ENCODE measurements around the gene TBK1. TPM values are rescaled to one million over a fixed set of nuclear protein-coding genes. Genes with fewer than 3 reads are reported as not detected.
"Not testable (repeated sequence)": the region's sequence is repeated elsewhere in the genome, so short reads cannot be mapped to it uniquely, and the experiment has no call there.

The TBK1 gene
- total RNA-seq, 4 donors from 2014 or later, result 22.6 to 38.4 (median 32.1) TPM

DNA sequence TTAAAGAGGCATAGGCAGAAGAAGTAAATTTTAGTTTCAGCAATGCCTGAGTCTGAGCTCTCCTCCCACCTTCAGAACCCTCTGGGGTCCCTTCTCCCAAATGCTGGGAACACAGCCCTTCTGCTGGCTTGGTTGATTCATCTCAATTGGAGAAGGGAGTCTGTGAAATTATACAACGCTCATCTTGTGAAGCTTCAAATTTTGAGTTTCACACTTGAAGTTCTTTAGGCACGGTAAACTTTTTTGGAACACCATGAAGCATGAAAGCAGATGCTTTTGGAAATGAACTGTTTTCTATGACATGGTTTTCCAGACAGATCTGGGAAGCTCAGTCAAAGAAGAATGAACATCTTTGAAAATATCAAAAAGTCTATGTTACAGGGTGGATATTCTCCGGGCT lies 69.9 kb downstream of the TBK1 start:
- Histone ChIP-seq H3K4me1 (no peaks in the 10 kb centered on the region), H3K9me3 (no peaks in the 10 kb centered on the region), H3K27ac (no peak overlapping the region), H3K4me3 (no peak overlapping the region), H3K27me3 (peaks cover 5% of the 10 kb centered on the region), H3K36me3 (no peaks in the 10 kb centered on the region)
- 67 to 79% methylated on average over 3 of the region's 3 CpGs for WGBS, 2 donors (ENCODE audit: low coverage in 1 of 2)
- ATAC-seq, result no peak
- TF ChIP-seq, protein P1, sequence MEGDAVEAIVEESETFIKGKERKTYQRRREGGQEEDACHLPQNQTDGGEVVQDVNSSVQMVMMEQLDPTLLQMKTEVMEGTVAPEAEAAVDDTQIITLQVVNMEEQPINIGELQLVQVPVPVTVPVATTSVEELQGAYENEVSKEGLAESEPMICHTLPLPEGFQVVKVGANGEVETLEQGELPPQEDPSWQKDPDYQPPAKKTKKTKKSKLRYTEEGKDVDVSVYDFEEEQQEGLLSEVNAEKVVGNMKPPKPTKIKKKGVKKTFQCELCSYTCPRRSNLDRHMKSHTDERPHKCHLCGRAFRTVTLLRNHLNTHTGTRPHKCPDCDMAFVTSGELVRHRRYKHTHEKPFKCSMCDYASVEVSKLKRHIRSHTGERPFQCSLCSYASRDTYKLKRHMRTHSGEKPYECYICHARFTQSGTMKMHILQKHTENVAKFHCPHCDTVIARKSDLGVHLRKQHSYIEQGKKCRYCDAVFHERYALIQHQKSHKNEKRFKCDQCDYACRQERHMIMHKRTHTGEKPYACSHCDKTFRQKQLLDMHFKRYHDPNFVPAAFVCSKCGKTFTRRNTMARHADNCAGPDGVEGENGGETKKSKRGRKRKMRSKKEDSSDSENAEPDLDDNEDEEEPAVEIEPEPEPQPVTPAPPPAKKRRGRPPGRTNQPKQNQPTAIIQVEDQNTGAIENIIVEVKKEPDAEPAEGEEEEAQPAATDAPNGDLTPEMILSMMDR (IDR thresholded peaks at IDR 0.05), result no peak
- no peak for TF ChIP-seq EP300 (IDR thresholded peaks at IDR 0.05)
- TF ChIP-seq POLR2AphosphoS5 (IDR thresholded peaks at IDR 0.05), result no peak
- no peak for TF ChIP-seq POLR2A (IDR thresholded peaks at IDR 0.05)

DNA sequence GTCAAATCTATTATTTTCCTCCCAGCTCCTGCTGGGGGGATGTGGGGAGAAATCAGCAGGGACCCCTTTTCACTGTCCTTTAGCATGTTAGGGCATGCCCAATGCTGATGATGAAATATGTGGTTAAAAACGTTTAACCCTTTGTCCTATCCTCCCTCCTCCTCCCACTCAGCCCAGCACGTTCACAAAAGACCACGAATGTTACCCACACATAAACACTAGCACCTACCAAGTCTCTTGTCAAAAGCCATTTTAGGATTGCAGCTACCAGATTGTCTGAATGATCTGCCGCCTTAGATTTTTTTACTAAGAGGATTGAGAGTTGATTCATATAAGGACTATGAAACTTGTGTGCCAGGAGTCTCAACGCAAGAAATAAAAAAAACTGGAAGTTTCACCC lies 70.4 kb downstream of the TBK1 start:
- TF ChIP-seq, protein P1 (IDR thresholded peaks at IDR 0.05), result no peak
- TF ChIP-seq POLR2A (IDR thresholded peaks at IDR 0.05), result no peak
- TF ChIP-seq EP300 (IDR thresholded peaks at IDR 0.05), result no peak
- no peak for TF ChIP-seq POLR2AphosphoS5 (IDR thresholded peaks at IDR 0.05)

DNA sequence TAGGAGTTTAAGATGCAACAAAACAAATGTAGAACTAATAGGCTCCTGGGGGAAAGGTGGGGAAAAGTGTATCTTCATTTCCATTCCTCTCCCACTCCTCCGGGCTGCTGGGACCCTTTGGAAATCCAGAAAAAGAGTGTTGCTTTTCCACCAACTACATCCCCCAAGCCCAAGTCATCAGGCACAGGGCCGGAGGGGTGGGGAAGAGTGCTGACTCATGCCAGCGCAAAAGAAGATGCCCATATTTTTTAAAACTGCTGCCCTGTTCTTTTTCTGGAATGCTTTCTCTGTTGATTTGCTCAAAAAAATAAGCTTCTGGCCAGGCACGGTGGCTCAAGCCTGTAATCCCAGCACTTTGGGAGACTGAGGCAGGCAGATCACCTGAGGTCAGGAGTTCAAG lies 70.9 kb downstream of the TBK1 start:
- H3K27ac ChIP-seq, result no peak overlapping the region
- H3K36me3 ChIP-seq, result no peaks in the 10 kb centered on the region
- ATAC-seq, result no peak
- H3K27me3 ChIP-seq, result peaks cover 5% of the 10 kb centered on the region
- WGBS, 2 donors (ENCODE audit: low coverage in 1 of 2), result 64 to 87% methylated on average over 3 to 4 of the region's 4 CpGs
- no peaks in the 10 kb centered on the region for H3K9me3 ChIP-seq
- H3K4me1 ChIP-seq, result no peaks in the 10 kb centered on the region
- H3K4me3 ChIP-seq, result no peak overlapping the region
- TF ChIP-seq, protein P1 (IDR thresholded peaks at IDR 0.05), result no peak
- no peak for TF ChIP-seq POLR2AphosphoS5 (IDR thresholded peaks at IDR 0.05)
- TF ChIP-seq POLR2A (IDR thresholded peaks at IDR 0.05), result no peak
- TF ChIP-seq EP300 (IDR thresholded peaks at IDR 0.05), result no peak

More for the DNA sequence above, 70.4 kb downstream of the TBK1 start:
- Histone ChIP-seq H3K9me3 (no peaks in the 10 kb centered on the region), H3K27ac (no peak overlapping the region), H3K27me3 (peaks cover 5% of the 10 kb centered on the region), H3K36me3 (no peaks in the 10 kb centered on the region), H3K4me1 (no peaks in the 10 kb centered on the region), H3K4me3 (no peak overlapping the region)
- ATAC-seq, result no peak
- WGBS, 2 donors (ENCODE audit: low coverage in 1 of 2), result 27 to 32% methylated on average over 5 of the region's 5 CpGs

DNA sequence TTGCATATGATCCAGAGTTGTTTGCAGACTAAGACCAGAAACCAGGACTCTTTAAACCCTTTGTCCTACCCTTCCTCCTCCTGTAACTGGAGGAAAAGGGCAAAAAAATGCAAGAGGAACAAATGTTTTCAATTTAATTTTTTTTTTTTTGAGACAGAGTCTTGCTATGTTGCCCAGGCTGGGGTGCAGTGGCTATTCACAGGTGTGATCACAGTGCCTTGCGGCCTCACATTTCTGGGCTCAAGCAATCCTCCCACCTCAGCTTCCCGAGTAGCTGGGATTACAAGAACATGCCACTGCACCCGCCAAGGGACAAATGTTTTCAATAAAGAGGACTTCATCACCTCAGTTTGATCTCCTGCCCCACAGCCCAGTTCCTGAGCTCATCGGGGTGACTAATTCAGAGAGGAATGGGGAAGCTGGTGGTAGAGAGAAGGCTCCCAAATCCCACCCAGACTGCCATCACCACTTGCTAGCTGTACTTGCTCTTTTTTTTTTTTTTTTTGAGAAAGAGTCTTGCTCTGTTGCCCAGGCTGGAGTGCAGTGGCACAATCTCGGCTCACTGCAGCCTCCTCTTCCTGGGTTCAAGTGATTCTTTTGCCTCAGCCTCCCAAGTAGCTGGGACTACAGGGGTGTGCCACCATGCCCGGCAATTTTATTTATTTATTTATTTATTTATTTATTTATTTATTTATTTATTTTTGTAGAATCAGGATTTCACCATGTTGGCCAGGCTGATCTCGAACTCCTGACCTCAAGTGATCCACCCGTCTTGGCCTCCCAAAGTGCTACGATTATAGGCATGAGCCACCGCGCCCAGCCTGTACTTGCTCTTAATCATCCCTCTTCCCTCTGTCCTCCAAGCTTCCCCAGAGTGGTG lies 71.9 kb downstream of the TBK1 start:
- not testable (repeated sequence) for H3K27ac ChIP-seq, H3K4me1 ChIP-seq, H3K9me3 ChIP-seq, H3K4me3 ChIP-seq, H3K27me3 ChIP-seq, ATAC-seq, H3K36me3 ChIP-seq
- 93% methylated on average over 9 of the region's 11 CpGs; no CpG with 5 or more reads in 1 of the 2 donors for WGBS, 2 donors (ENCODE audit: low coverage in 1 of 2)

DNA sequence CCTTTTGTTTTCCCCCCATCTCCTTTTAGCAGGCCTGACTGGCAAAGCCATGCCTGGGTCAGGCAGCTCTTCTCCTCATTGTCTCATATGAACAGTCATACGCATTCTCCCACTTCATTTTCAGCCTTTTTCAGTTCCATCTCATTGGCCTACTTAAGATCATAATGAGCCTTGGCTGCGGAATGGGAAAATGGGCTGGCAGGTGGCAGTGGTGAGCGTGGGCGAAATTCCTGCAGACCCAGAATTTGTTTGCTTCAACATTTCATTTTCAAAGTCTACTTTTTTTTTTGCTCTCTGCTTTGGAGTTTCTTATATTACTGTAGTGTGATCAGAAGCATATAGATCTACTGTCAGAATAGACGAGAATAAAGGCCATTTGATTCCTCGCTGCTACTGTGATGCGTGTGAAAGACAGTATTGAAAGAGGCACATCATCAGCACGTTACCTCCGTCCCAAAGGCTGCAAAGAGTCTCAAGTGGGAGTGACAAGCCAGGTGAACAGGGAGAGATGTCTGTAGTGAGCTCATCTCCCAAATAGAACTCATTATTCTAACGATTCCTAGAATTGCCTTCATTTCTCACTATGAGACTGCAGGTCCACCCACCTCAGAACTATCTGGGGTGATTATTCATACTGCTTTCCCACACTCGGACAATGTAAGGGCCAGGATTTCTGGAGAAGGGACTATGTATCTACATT lies 73.7 kb downstream of the TBK1 start:
- Histone ChIP-seq H3K27ac (no peak overlapping the region), H3K36me3 (no peaks in the 10 kb centered on the region), H3K27me3 (peaks cover 5% of the 10 kb centered on the region), H3K4me3 (no peak overlapping the region), H3K9me3 (no peaks in the 10 kb centered on the region), H3K4me1 (no peaks in the 10 kb centered on the region)
- WGBS, 2 donors (ENCODE audit: low coverage in 1 of 2), result 83 to 84% methylated on average over 5 to 10 of the region's 11 CpGs
- no peak for TF ChIP-seq POLR2AphosphoS5 (IDR thresholded peaks at IDR 0.05)
- TF ChIP-seq POLR2A (IDR thresholded peaks at IDR 0.05), result no peak
- TF ChIP-seq, protein P1 (IDR thresholded peaks at IDR 0.05), result no peak
- no peak for TF ChIP-seq EP300 (IDR thresholded peaks at IDR 0.05)
- ATAC-seq, result no peak
